ENCODE results near the gene CFAP99. TPM values are rescaled to one million over a fixed set of nuclear protein-coding genes. Genes with fewer than 3 reads are reported as not detected.
A peak's percentile ranks its signal among the peaks of the same experiment; 100 is the strongest.

CFAP99 gene
- total RNA-seq, 1 donor from 2014 or later = not detected

- Mint-ChIP-seq H3K9me3 (no peaks in the 10 kb centered on the region), H3K27me3 (peaks cover 16% of the 10 kb centered on the region), H3K36me3 (ENCODE audit: low read depth) (peaks cover 2% of the 10 kb centered on the region), H3K4me1 (peaks cover 69% of the 10 kb centered on the region), H3K4me3 (peak overlapping the region; percentile 78), H3K27ac (peak overlapping the region; percentile 91)
- DNase-seq = peak; percentile 74
- intact Hi-C loops (cut with micrococcal nuclease) = loop anchor here (2.0 to 10.0 kb wide), 5 partner anchors 129 to 1120 kb away; partner anchors contain the start of genes LETM1, LRPAP1 and NELFA
Measured at GRCh38 chr4:2411786-2412510, 6.8 kb upstream of the CFAP99 start.

GRCh38 chr4:2412534-2412884 lies 6.2 kb upstream of the CFAP99 start:
- peaks cover 17% of the 10 kb centered on the region for H3K27me3 Mint-ChIP-seq
- intact Hi-C loops (cut with micrococcal nuclease) = loop anchor here (2.0 to 10.0 kb wide), 5 partner anchors 130 to 1120 kb away; partner anchors contain the start of genes LETM1, LRPAP1 and NELFA
- H3K9me3 Mint-ChIP-seq = no peaks in the 10 kb centered on the region
- peak overlapping the region; percentile 91 for H3K27ac Mint-ChIP-seq
- H3K36me3 Mint-ChIP-seq (ENCODE audit: low read depth) = peaks cover 2% of the 10 kb centered on the region
- DNase-seq = peak; percentile 91
- H3K4me1 Mint-ChIP-seq = peaks cover 65% of the 10 kb centered on the region
- peak overlapping the region; percentile 78 for H3K4me3 Mint-ChIP-seq

DNA sequence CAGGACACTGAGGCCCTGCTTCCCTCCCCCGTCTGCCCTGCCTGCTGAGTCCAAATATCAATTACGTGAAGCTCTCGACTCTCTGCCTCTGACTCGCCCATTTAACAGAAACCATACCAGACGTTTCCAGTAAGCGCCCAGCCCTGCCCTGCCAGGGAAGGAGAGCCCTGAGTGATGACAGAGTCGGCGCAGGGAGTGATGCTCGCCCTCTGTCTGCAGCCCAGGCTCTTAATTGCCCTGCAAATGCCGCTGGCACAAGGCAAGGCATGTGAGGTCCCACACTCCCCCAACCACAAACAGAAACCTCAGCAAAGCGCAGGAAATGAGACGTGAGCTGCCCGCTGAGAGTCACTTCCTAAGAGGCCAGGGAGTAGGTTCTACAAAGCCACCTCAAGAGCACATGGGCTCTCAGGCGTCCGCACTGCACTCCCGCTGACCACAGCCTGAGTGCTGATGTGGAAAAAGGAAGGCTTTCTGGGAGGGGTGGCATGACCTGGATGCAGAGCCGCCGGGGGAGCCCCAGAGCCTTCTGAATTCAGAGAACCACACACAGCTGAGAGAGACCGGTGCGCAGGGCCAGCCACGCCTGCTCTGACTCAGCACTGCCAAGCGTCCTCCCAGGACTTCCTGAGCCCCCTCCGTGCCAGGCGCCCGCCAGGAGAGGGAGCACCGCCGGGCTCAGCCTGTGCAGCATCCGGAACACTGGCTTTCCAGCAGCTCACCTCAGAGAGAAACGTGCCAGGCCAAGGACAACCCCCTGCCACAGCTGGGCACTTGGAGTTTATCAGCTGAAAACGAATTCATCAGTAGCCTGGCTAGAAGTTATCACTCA lies 5.7 kb upstream of the CFAP99 start:
- peaks cover 64% of the 10 kb centered on the region for H3K4me1 Mint-ChIP-seq
- peaks cover 23% of the 10 kb centered on the region for H3K27me3 Mint-ChIP-seq
- H3K27ac Mint-ChIP-seq = peak overlapping the region; percentile 91
- peak overlapping the region; percentile 78 for H3K4me3 Mint-ChIP-seq
- no peaks in the 10 kb centered on the region for H3K9me3 Mint-ChIP-seq
- DNase-seq = peak; percentile 97
- peaks cover 2% of the 10 kb centered on the region for H3K36me3 Mint-ChIP-seq (ENCODE audit: low read depth)
- intact Hi-C loops (cut with micrococcal nuclease) = loop anchor here (2.0 to 10.0 kb wide), 5 partner anchors 130 to 1119 kb away; partner anchors contain the start of genes LETM1, LRPAP1 and NELFA

DNA sequence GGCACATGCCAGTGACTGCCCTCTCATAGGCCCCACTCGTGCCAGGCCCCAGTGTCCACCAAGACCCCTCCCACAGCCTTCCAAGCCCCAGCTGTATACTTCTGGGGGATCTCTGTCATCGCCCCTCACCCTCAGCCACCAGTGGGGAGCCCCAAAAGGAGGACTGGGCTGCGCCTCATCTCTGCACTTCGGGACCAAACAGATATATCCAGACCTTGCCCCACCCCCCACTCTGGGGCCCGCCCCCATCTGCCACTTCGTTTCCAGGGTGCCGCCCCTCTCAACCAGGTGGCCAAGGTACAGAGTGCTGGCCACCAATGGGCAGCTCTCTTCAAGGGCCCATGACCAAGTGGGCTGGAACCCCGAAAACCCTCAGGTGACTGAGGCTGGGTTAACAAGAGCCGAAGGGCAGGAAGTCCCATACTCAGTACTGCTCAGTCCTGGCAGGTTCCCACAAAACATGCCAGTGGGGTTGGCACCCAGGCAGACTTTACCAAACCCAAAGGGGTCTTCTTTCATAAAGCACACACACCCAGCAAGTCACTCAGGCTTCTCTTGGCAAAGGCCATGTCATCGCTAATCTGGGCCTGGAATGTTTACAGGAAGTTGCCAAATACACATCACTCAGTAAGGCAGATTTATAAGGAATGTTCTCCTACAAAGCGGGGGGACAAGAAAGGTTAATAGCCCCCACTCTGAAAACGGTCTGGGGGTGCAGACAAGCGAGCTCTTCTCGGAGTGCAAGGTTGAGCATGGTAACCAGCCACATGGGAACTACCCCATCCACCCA lies 4.7 kb upstream of the CFAP99 start:
- peaks cover 2% of the 10 kb centered on the region for H3K36me3 Mint-ChIP-seq (ENCODE audit: low read depth)
- H3K9me3 Mint-ChIP-seq = no peaks in the 10 kb centered on the region
- H3K4me1 Mint-ChIP-seq = peaks cover 57% of the 10 kb centered on the region
- peaks cover 23% of the 10 kb centered on the region for H3K27me3 Mint-ChIP-seq
- peak overlapping the region; percentile 78 for H3K4me3 Mint-ChIP-seq
- intact Hi-C loops (cut with micrococcal nuclease) = loop anchor here (2.0 to 10.0 kb wide), 5 partner anchors 131 to 1118 kb away; partner anchors contain the start of genes LETM1, LRPAP1 and NELFA
- DNase-seq = peak; percentile 75
- H3K27ac Mint-ChIP-seq = peak overlapping the region; percentile 91

- H3K27me3 Mint-ChIP-seq = peaks cover 35% of the 10 kb centered on the region
- intact Hi-C loops (cut with micrococcal nuclease) = loop anchor here (10.0 kb wide), 2 partner anchors 410 to 560 kb away; partner anchors contain the start of genes LETM1 and NELFA
- H3K9me3 Mint-ChIP-seq = no peaks in the 10 kb centered on the region
- peaks cover 65% of the 10 kb centered on the region for H3K4me1 Mint-ChIP-seq
- H3K36me3 Mint-ChIP-seq (ENCODE audit: low read depth) = peaks cover 2% of the 10 kb centered on the region
- no peak for DNase-seq
- H3K4me3 Mint-ChIP-seq = no peak overlapping the region
- no peak overlapping the region for H3K27ac Mint-ChIP-seq
Measured at GRCh38 chr4:2415213-2415612, 3.5 kb upstream of the CFAP99 start.

DNA sequence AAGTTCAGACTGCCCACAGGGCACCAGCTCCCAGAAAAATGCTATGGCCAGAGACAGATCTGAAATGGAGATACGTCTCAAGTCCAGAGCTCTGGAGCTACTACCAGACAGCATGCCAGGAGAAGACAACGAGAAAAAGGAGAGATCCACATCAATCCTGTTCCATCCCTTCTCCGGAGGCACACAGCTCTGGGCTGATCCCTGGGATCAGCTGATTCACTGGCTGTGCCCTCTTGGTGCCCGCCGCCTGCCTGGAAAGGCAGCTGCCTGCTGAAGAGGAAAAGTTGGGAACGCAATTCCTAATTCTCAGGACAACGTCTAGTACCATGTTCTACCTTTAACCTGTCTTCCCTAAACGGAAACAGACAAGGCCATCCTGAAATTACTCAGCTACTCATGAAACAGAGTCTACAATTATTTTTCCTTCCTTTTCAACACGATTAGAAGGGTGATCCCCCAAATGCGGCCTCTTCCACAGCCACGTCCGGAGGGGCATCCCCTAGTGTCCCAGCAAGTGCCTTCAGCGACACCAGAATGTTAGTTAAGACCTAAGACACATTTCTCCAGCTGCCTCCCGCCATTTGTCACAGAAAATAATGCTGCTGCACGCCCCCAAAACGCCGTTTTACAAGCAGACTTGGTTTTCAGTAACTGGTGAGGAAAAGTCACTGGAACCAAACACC lies 2.7 kb upstream of the CFAP99 start:
- Mint-ChIP-seq H3K9me3 (no peaks in the 10 kb centered on the region), H3K27ac (no peak overlapping the region), H3K4me3 (peak overlapping the region; percentile 72), H3K36me3 (ENCODE audit: low read depth) (peaks cover 2% of the 10 kb centered on the region), H3K4me1 (peaks cover 62% of the 10 kb centered on the region), H3K27me3 (peaks cover 43% of the 10 kb centered on the region)
- DNase-seq = no peak
- intact Hi-C loops (cut with micrococcal nuclease) = loop anchor here (10.0 kb wide), 2 partner anchors 411 to 561 kb away; partner anchors contain the start of genes LETM1 and NELFA

GRCh38 chr4:2416564-2417225 lies 2.1 kb upstream of the CFAP99 start:
- peaks cover 2% of the 10 kb centered on the region for H3K36me3 Mint-ChIP-seq (ENCODE audit: low read depth)
- DNase-seq = peak; percentile 71
- H3K9me3 Mint-ChIP-seq = no peaks in the 10 kb centered on the region
- no peak overlapping the region for H3K27ac Mint-ChIP-seq
- H3K27me3 Mint-ChIP-seq = peaks cover 49% of the 10 kb centered on the region
- H3K4me1 Mint-ChIP-seq = peaks cover 55% of the 10 kb centered on the region
- peak overlapping the region; percentile 72 for H3K4me3 Mint-ChIP-seq
- intact Hi-C loops (cut with micrococcal nuclease) = loop anchor here (10.0 kb wide), 2 partner anchors 412 to 562 kb away; partner anchors contain the start of genes LETM1 and NELFA

- DNase-seq = peak; percentile 74
- H3K4me1 Mint-ChIP-seq = peaks cover 51% of the 10 kb centered on the region
- H3K9me3 Mint-ChIP-seq = no peaks in the 10 kb centered on the region
- peak overlapping the region; percentile 91 for H3K4me3 Mint-ChIP-seq
- no peak overlapping the region for H3K27ac Mint-ChIP-seq
- intact Hi-C loops (cut with micrococcal nuclease) = loop anchor here (10.0 kb wide), 2 partner anchors 412 to 562 kb away; partner anchors contain the start of genes LETM1 and NELFA
- peaks cover 2% of the 10 kb centered on the region for H3K36me3 Mint-ChIP-seq (ENCODE audit: low read depth)
- peaks cover 54% of the 10 kb centered on the region for H3K27me3 Mint-ChIP-seq
Measured at GRCh38 chr4:2417226-2417764, 1.5 kb upstream of the CFAP99 start.

DNA sequence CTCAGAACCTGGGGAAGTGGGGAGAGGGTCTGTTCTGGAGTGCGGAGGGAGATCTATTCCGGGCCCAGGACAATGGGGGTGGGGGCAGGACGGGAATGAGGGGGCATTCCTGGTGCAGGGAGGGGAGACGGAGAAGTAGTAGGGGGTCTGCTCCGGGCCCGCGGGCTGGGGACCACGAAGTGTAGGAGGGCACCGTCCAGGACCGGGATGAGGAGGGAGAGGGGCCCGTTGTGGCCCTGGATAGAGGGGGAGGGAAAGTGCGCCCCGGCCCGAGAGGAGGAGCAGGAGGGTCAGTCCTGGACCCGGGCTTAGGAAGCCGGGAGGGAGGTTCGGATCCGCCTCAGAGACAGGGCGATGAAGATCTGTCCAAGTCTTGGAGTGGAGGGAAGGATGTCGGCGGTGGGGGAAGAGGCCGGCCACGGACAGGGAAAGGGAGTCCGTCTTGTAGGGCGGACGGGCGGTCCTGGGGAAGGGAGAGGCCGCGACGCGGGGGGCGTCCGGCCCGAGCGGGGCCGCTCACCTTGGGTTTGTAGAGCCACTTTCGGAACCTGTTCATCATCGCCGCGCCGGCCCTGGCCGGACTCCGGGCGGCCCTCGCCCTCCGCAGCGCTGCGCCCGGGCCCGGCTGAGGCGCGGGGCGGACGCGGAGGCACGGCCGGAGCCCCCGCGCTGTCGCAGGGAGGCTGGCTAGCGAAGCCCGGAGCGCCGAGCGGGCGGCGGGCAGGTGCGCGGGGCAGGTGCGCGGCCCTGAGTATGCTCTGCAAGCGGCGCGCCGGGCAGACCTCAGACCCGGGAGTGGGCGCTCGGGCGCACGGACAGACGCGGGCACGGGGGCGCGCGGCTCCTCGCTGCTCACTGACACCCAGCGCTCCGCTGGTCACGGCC lies 748 bp upstream of the CFAP99 start, which contains the start of gene ZFYVE28:
Gene ZFYVE28 (minus strand): TSS at position 881 of the 885 bp plus-strand sequence. CDS start 322 bp downstream, at position 559.
- Mint-ChIP-seq H3K4me1 (peaks cover 44% of the 10 kb centered on the region), H3K4me3 (peak within 1 kb of the TSS; percentile 91), H3K27me3 (peaks cover 59% of the 10 kb centered on the region), H3K36me3 (ENCODE audit: low read depth) (peaks cover 2% of the 10 kb centered on the region), H3K27ac (peak within 1 kb of the TSS; percentile 86), H3K9me3 (no peaks in the 10 kb centered on the region)
- intact Hi-C loops (cut with micrococcal nuclease) = loop anchor here (1.0 to 10.0 kb wide), 7 partner anchors 51 to 563 kb away; partner anchors contain the start of genes FAM193A, GRK4, HAUS3 and LETM1
- DNase-seq = no peak

DNA sequence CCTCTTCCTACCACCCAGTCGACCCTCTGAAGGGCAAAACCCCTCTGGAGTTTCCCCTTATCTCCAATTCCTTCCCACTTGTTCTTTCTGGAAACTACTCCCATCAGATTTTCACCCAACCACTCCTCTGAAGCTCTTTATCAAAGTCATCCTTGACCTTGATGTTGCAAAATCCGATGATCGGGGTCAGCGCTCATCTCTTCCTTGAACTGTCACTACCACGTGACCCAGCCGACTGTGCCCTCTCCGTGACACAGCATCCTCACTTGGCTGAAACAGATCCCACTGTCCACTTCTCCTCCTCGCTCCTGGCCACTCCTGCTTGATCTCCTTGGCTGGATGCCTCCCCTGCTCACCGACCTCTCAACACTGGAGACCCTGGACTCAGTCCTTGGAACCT lies 1.1 kb downstream of the CFAP99 start:
- Mint-ChIP-seq H3K27me3 (peaks cover 54% of the 10 kb centered on the region), H3K27ac (no peak overlapping the region)

DNA sequence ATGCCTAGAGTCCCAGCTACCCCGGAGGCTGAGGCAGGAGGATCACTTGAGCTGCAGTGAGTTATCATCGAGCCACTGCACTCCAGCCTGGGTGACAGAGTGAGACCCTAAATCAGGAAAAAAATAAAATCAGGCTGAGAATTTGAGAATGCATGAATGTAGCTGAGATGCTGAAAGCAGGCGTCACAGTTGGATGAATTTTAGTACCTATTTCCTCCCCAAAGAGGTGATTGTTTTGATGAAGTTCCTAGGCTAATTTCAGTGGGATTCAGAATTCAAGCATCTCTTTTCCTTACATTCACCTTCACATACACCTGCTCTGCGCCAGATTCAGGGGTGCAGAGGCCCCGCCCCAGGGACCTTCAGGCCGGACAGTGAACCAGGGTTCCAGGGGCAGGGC lies 3.2 kb downstream of the CFAP99 start:
- no peaks in the 10 kb centered on the region for H3K36me3 Mint-ChIP-seq (ENCODE audit: low read depth)
- H3K4me3 Mint-ChIP-seq = no peak overlapping the region
- intact Hi-C loops (cut with micrococcal nuclease) = no loop called here
- peaks cover 42% of the 10 kb centered on the region for H3K27me3 Mint-ChIP-seq
- DNase-seq = no peak
- H3K9me3 Mint-ChIP-seq = no peaks in the 10 kb centered on the region
- H3K27ac Mint-ChIP-seq = no peak overlapping the region
- peaks cover 18% of the 10 kb centered on the region for H3K4me1 Mint-ChIP-seq

More for the DNA sequence above, 1.1 kb downstream of the CFAP99 start:
- Mint-ChIP-seq H3K36me3 (ENCODE audit: low read depth) (peaks cover 2% of the 10 kb centered on the region), H3K9me3 (no peaks in the 10 kb centered on the region), H3K4me3 (peak overlapping the region; percentile 91), H3K4me1 (peaks cover 27% of the 10 kb centered on the region)
- DNase-seq = no peak
- intact Hi-C loops (cut with micrococcal nuclease) = loop anchor here (10.0 kb wide), 2 partner anchors 415 to 565 kb away; partner anchors contain the start of genes LETM1 and NELFA

All from activated CD4-positive, alpha-beta T cell treated with anti-CD3 and anti-CD28 coated beads, Interleukin-2, amount 10 ng/mL, durations not matched to agents 24 days and 14 days (primary cell).